B cell (primary cell): ENCODE results near the gene GAREM1. TPM values are rescaled to one million over a fixed set of nuclear protein-coding genes. Genes with fewer than 3 reads are reported as not detected.

ENCODE experiments used
- ATAC-seq: fragments of 200-7000 bp; cut with Tn5 transposase; one replicate; pipeline ENCODE4 v1.10.0; 2021; ENCODE audit warnings: low read depth, mild to moderate bottlenecking, moderate number of reproducible peaks, moderate library complexity
- CTCF ChIA-PET: fragments of 350-600 bp; sonication (Branson Sonifier 250); formaldehyde crosslinking; loops from one replicate; lab custom pipeline; 2021; ENCODE audit warnings: antibody characterized with exemption, inconsistent platforms; lab: Charles Lee
- POLR2A ChIA-PET: fragments of 350-600 bp; sonication (Branson Sonifier 250); formaldehyde crosslinking; loops from one replicate; lab custom pipeline; 2021; ENCODE audit warnings: antibody characterized with exemption; lab: Charles Lee
- DNase-seq: peaks from one replicate; pipeline ENCODE4 v3.0.0; 2013
- H2AFZ ChIP-seq: 2 replicates; pipeline ENCODE4 v1.6.1; 2012; ENCODE audit warnings: mild to moderate bottlenecking, low read depth, low read length; ENCODE audit not compliant: insufficient read depth, poor library complexity, severe bottlenecking
- H3K27ac ChIP-seq, 2 donors: 1 replicate in 1 of 2; 2 replicates in 1 of 2; pipeline ENCODE4 v1.5.1; 2012 to 2013; ENCODE audit warnings: low read length in 2 of 2, mild to moderate bottlenecking in 2 of 2, moderate library complexity in 1 of 2
- H3K27me3 ChIP-seq, 4 experiments: fragments of 200-600 bp in 1 of 4; sonication (generic) in 1 of 4; replicated peaks in 1 of 4; 1 replicate in 2 of 4; 2 replicates in 2 of 4; pipeline versions ENCODE4 v1.6.1 to v1.7.0; 2013 to 2016; ENCODE audit warnings: low read length in 3 of 4, mild to moderate bottlenecking in 2 of 4, mixed read lengths in 1 of 4, moderate library complexity in 1 of 4; ENCODE audit not compliant: insufficient read depth in 4 of 4, control insufficient read depth in 3 of 4; ENCODE audit errors: control extremely low read depth in 1 of 4
- H3K36me3 ChIP-seq, 2 experiments: replicated peaks in 1 of 2; 1 replicate in 1 of 2; 2 replicates in 1 of 2; pipeline versions ENCODE4 v1.6.1 to v1.7.1; 2013; ENCODE audit warnings: low read length in 1 of 2; ENCODE audit not compliant: insufficient read depth in 2 of 2, control insufficient read depth in 1 of 2; ENCODE audit errors: control extremely low read depth in 1 of 2, extremely low read depth in 1 of 2
- H3K4me1 ChIP-seq, 2 donors: fragments of 200-600 bp in 1 of 2; sonication (generic) in 1 of 2; 1 replicate in 1 of 2; 2 replicates in 1 of 2; pipeline versions ENCODE4 v1.5.1 to v1.6.1; 2013 to 2017; ENCODE audit warnings: low read length in 2 of 2; ENCODE audit not compliant: control insufficient read depth in 2 of 2, insufficient read depth in 2 of 2
- H3K4me2 ChIP-seq: replicated peaks from 2 replicates; pipeline ENCODE3; 2012; ENCODE audit warnings: mild to moderate bottlenecking, low read depth, low read length; ENCODE audit not compliant: poor library complexity, severe bottlenecking
- H3K4me3 ChIP-seq, 5 experiments: fragments of 200-600 bp in 1 of 5; sonication (generic) in 1 of 5; 1 replicate in 3 of 5; 2 replicates in 2 of 5; pipeline versions ENCODE4 v1.5.1 to v1.7.0; 2011 to 2016; ENCODE audit warnings: low read length in 4 of 5, mild to moderate bottlenecking in 4 of 5, low read depth in 2 of 5, control low read depth in 1 of 5, moderate library complexity in 1 of 5; ENCODE audit not compliant: insufficient read depth in 1 of 5; ENCODE audit errors: control extremely low read depth in 1 of 5, extremely low read depth in 1 of 5
- H3K79me2 ChIP-seq: fragments of 200-600 bp; sonication (generic); one replicate; pipeline ENCODE4 v1.6.0; 2016; ENCODE audit warnings: low read length; ENCODE audit not compliant: control insufficient read depth, insufficient read depth
- H3K9ac ChIP-seq: fragments of 200-600 bp; sonication (generic); 2 replicates; pipeline ENCODE4 v1.6.1; 2017; ENCODE audit warnings: mild to moderate bottlenecking, low read length, moderate library complexity
- H3K9me3 ChIP-seq, 3 donors: one replicate each; pipeline versions ENCODE4 v1.6.1 to v1.7.1; 2013; ENCODE audit warnings: low read length in 2 of 3; ENCODE audit not compliant: control insufficient read depth in 2 of 3, insufficient read depth in 1 of 3; ENCODE audit errors: control extremely low read depth in 1 of 3
- H4K20me1 ChIP-seq: 2 replicates; pipeline ENCODE4 v1.6.0; 2012; ENCODE audit warnings: mild to moderate bottlenecking, low read length; ENCODE audit not compliant: insufficient read depth, control insufficient read depth, poor library complexity, severe bottlenecking
- H3K27ac Mint-ChIP-seq: one replicate; pipeline ENCODE4 v1.8.0; 2021; ENCODE audit warnings: mixed read lengths
- H3K27me3 Mint-ChIP-seq: one replicate; pipeline ENCODE4 v1.8.0; 2021; ENCODE audit warnings: mixed read lengths
- H3K4me1 Mint-ChIP-seq: one replicate; pipeline ENCODE4 v1.8.0; 2021; ENCODE audit warnings: mixed read lengths
- H3K4me3 Mint-ChIP-seq: one replicate; pipeline ENCODE4 v1.8.0; 2021; ENCODE audit warnings: mixed read lengths
- H3K9me3 Mint-ChIP-seq: one replicate; pipeline ENCODE4 v1.8.0; 2022; ENCODE audit warnings: mixed read lengths; ENCODE audit not compliant: insufficient read depth
- CTCF ChIP-seq: fragments of 200-600 bp; IDR thresholded peaks from one replicate; pipeline ENCODE4 v1.8.0; 2022; ENCODE audit warnings: antibody characterized with exemption, mild to moderate bottlenecking
- EZH2 ChIP-seq: IDR thresholded peaks from 2 replicates; pipeline ENCODE4 v1.6.1; 2012; ENCODE audit warnings: borderline replicate concordance, low read depth, mild to moderate bottlenecking, moderate library complexity, low read length; ENCODE audit not compliant: insufficient read depth, poor library complexity, severe bottlenecking
- WGBS: methylation state at CpG from one replicate; pipeline ENCODE4 v1.1.5; 2013; ENCODE audit warnings: missing lambda C conversion rate; ENCODE audit not compliant: insufficient coverage; 5-methylcytosine and 5-hydroxymethylcytosine counted together
- intact Hi-C: fragments of 100-400 bp; cut with micrococcal nuclease; formaldehyde crosslinking; loops from one replicate; pipeline ENCODE4 v1.10.0; 2022
- polyA plus RNA-seq: library from polyadenylated mRNA; depleted of rRNA; stranded (reverse); fragments of >200 nt; gene quantifications from 2 replicates; pipeline ENCODE4 v1.2.3, GENCODE V29; 2012
- total RNA-seq, 2 donors: library from RNA; stranded (reverse); fragments of 120-200 nt in 1 of 2; gene quantifications; 1 replicate in 1 of 2; 2 replicates in 1 of 2; pipeline versions ENCODE4 v1.2.3 to v1.2.4, GENCODE V29; 2013 to 2022

Gene GAREM1
- total and polyA plus RNA-seq, 2 donors (not counting 1 experiment from before 2014, with no cell fraction given): not detected

- H3K27ac Mint-ChIP-seq: no peak overlapping the region
- Histone ChIP-seq H4K20me1 (no peaks in the 10 kb centered on the region), H3K4me2 (no peak overlapping the region), H3K4me1 (no peaks in the 10 kb centered on the region), H3K27me3 (peaks cover 0 to 3% (median 0%) of the 10 kb centered on the region in 4 experiments), H2AFZ (no peak overlapping the region), H3K36me3 (no peaks in the 10 kb centered on the region), H3K27ac (no peak overlapping the region), H3K79me2 (no peaks in the 10 kb centered on the region), H3K9me3 (no peaks in the 10 kb centered on the region), H3K9ac (no peak overlapping the region), H3K4me3 (no peak overlapping the region)
- H3K4me1 Mint-ChIP-seq: no peaks in the 10 kb centered on the region
- intact Hi-C loops: no loop called here
- TF ChIP-seq EZH2 (no peak), CTCF (no peak)
- POLR2A ChIA-PET: no interaction called here
- no peak overlapping the region for H3K4me3 Mint-ChIP-seq
- WGBS: 97% methylated on average over 4 of the region's 5 CpGs
- ATAC-seq (no peak), DNase-seq (no peak)
- H3K9me3 Mint-ChIP-seq: peaks cover 3% of the 10 kb centered on the region
- H3K27me3 Mint-ChIP-seq: peaks cover 6% of the 10 kb centered on the region
- CTCF ChIA-PET: no interaction called here
Observed at GRCh38 chr18:32286749-32287148, 183.9 kb downstream of the GAREM1 start.

- Histone ChIP-seq H3K9me3 (no peaks in the 10 kb centered on the region), H3K27me3 (peaks cover 0 to 3% (median 0%) of the 10 kb centered on the region in 4 experiments), H3K79me2 (no peaks in the 10 kb centered on the region), H4K20me1 (no peaks in the 10 kb centered on the region), H3K4me2 (no peak overlapping the region), H3K36me3 (no peaks in the 10 kb centered on the region), H3K27ac (no peak overlapping the region), H2AFZ (no peak overlapping the region), H3K4me3 (no peak overlapping the region), H3K9ac (no peak overlapping the region), H3K4me1 (no peaks in the 10 kb centered on the region)
- POLR2A ChIA-PET: no interaction called here
- no peak for TF ChIP-seq EZH2
- no peak for TF ChIP-seq CTCF
- H3K27me3 Mint-ChIP-seq: peaks cover 6% of the 10 kb centered on the region
- no peak overlapping the region for H3K27ac Mint-ChIP-seq
- CTCF ChIA-PET: interaction anchor here (0.7 kb wide), 1 partner anchor 1127 kb away, joined by 3 read pairs; no protein-coding TSS in a partner anchor
- no peak for DNase-seq
- H3K9me3 Mint-ChIP-seq: no peaks in the 10 kb centered on the region
- no CpG with 5 or more reads among the region's 1 CpG for WGBS
- no peak overlapping the region for H3K4me3 Mint-ChIP-seq
- no peak for ATAC-seq
- intact Hi-C loops: no loop called here
- no peaks in the 10 kb centered on the region for H3K4me1 Mint-ChIP-seq
Observed at GRCh38 chr18:32284284-32284683, 186.4 kb downstream of the GAREM1 start.
